DOHH2 (cell line): ENCODE measurements around the gene C11orf54.

Experiments
- H3F3A ChIP-seq: fragments of 200-600 bp; sonication (generic), shearing (Covaris generic); 2 replicates; pipeline ENCODE4 v1.6.0; 2016; ENCODE audit warnings: antibody characterized with exemption, mild to moderate bottlenecking; ENCODE audit not compliant: control insufficient read depth, insufficient read depth
- H3K27ac ChIP-seq: fragments of 200-600 bp; sonication (generic); 2 replicates; pipeline ENCODE4 v1.5.1; 2014; ENCODE audit warnings: low read depth, mild to moderate bottlenecking, low read length, moderate library complexity
- H3K27me3 ChIP-seq: fragments of 200-600 bp; sonication (generic); 2 replicates; pipeline ENCODE4 v1.6.1; 2014; ENCODE audit warnings: mild to moderate bottlenecking, low read length, mixed read lengths; ENCODE audit not compliant: control insufficient read depth
- H3K36me3 ChIP-seq: fragments of 200-600 bp; sonication (generic); 2 replicates; pipeline ENCODE4 v1.6.1; 2014; ENCODE audit warnings: mild to moderate bottlenecking, low read length, moderate library complexity, mixed read lengths; ENCODE audit not compliant: control insufficient read depth
- H3K4me1 ChIP-seq: fragments of 200-600 bp; sonication (generic); 2 replicates; pipeline ENCODE4 v1.6.1; 2014; ENCODE audit warnings: mild to moderate bottlenecking, low read length, mixed read lengths; ENCODE audit not compliant: control insufficient read depth
- H3K4me2 ChIP-seq: fragments of 200-600 bp; sonication (generic); 2 replicates; pipeline ENCODE4 v1.6.0; 2014; ENCODE audit warnings: mild to moderate bottlenecking, low read length, moderate library complexity
- H3K4me3 ChIP-seq: fragments of 200-600 bp; sonication (generic); 2 replicates; pipeline ENCODE4 v1.5.1; 2014; ENCODE audit warnings: mild to moderate bottlenecking, low read length, mixed read lengths
- H3K79me2 ChIP-seq: fragments of 200-600 bp; sonication (generic); 2 replicates; pipeline ENCODE4 v1.6.1; 2014; ENCODE audit warnings: mild to moderate bottlenecking, low read length, mixed read lengths; ENCODE audit not compliant: control insufficient read depth
- H3K9me2 ChIP-seq: fragments of 200-600 bp; sonication (generic); replicated peaks from 2 replicates; pipeline ENCODE4 v1.6.1; 2014; ENCODE audit warnings: mild to moderate bottlenecking, low read length, mixed read lengths; ENCODE audit not compliant: control insufficient read depth
- H3K9me3 ChIP-seq: fragments of 200-600 bp; sonication (generic); 2 replicates; pipeline ENCODE4 v1.6.1; 2014; ENCODE audit warnings: antibody characterized with exemption, low read length, mixed read lengths; ENCODE audit not compliant: control insufficient read depth, insufficient read depth
- H4K20me1 ChIP-seq: fragments of 200-600 bp; sonication (generic); 2 replicates; pipeline ENCODE4 v1.6.0; 2014; ENCODE audit warnings: low read depth, mild to moderate bottlenecking, antibody characterized with exemption, low read length, moderate library complexity; ENCODE audit not compliant: control insufficient read depth, insufficient read depth
- CTCF ChIP-seq: fragments of 200-600 bp; sonication (generic); IDR thresholded peaks from one replicate; pipeline ENCODE4 v1.5.1; 2014; ENCODE audit warnings: antibody characterized with exemption, mild to moderate bottlenecking, low read depth, low read length; ENCODE audit not compliant: poor library complexity, severe bottlenecking
- EZH2phosphoT487 ChIP-seq: fragments of 200-600 bp; sonication (generic); IDR thresholded peaks from 2 replicates; pipeline ENCODE4 v1.6.1; 2017; ENCODE audit warnings: borderline replicate concordance, mild to moderate bottlenecking, antibody characterized with exemption, low read length, moderate library complexity, mixed read lengths

Gene C11orf54

GRCh38 chr11:93697611-93698010 is 43.9 kb upstream of the C11orf54 start:
- TF ChIP-seq EZH2phosphoT487 (no peak), CTCF (no peak)

GRCh38 chr11:93700830-93701229 is 40.6 kb upstream of the C11orf54 start:
- H3K4me2 ChIP-seq = no peak overlapping the region
- peaks cover 96% of the 10 kb centered on the region for H3K36me3 ChIP-seq

More at GRCh38 chr11:93697611-93698010, 43.9 kb upstream of the C11orf54 start:
- Histone ChIP-seq H3K9me2 (no peaks in the 10 kb centered on the region), H3F3A (no peaks in the 10 kb centered on the region), H3K27ac (no peak overlapping the region), H3K9me3 (no peaks in the 10 kb centered on the region), H3K27me3 (no peaks in the 10 kb centered on the region), H3K36me3 (peaks cover 89% of the 10 kb centered on the region), H3K4me2 (no peak overlapping the region), H4K20me1 (no peaks in the 10 kb centered on the region), H3K4me3 (no peak overlapping the region), H3K79me2 (peaks cover 10% of the 10 kb centered on the region), H3K4me1 (no peaks in the 10 kb centered on the region)

GRCh38 chr11:93704237-93704636 is 37.2 kb upstream of the C11orf54 start:
- H4K20me1 ChIP-seq = no peaks in the 10 kb centered on the region
- H3K27me3 ChIP-seq = no peaks in the 10 kb centered on the region
- peaks cover 9% of the 10 kb centered on the region for H3K9me3 ChIP-seq
- H3K4me1 ChIP-seq = no peaks in the 10 kb centered on the region
- no peak for TF ChIP-seq CTCF
- no peak for TF ChIP-seq EZH2phosphoT487
- H3K9me2 ChIP-seq = no peaks in the 10 kb centered on the region
- peaks cover 26% of the 10 kb centered on the region for H3K79me2 ChIP-seq
- H3K4me3 ChIP-seq = no peak overlapping the region
- H3F3A ChIP-seq = no peaks in the 10 kb centered on the region
- no peak overlapping the region for H3K4me2 ChIP-seq
- H3K36me3 ChIP-seq = peaks cover 94% of the 10 kb centered on the region
- no peak overlapping the region for H3K27ac ChIP-seq

More at GRCh38 chr11:93700830-93701229, 40.6 kb upstream of the C11orf54 start:
- no peaks in the 10 kb centered on the region for H3K27me3 ChIP-seq
- no peaks in the 10 kb centered on the region for H3F3A ChIP-seq
- no peaks in the 10 kb centered on the region for H3K9me2 ChIP-seq
- H3K27ac ChIP-seq = no peak overlapping the region
- H3K79me2 ChIP-seq = peaks cover 17% of the 10 kb centered on the region
- TF ChIP-seq EZH2phosphoT487 = no peak
- no peaks in the 10 kb centered on the region for H4K20me1 ChIP-seq
- no peak overlapping the region for H3K4me3 ChIP-seq
- no peaks in the 10 kb centered on the region for H3K4me1 ChIP-seq
- H3K9me3 ChIP-seq = no peaks in the 10 kb centered on the region

- peaks cover 93% of the 10 kb centered on the region for H3K36me3 ChIP-seq
- H3K27ac ChIP-seq = no peak overlapping the region
- no peak overlapping the region for H3K4me3 ChIP-seq
- H3K9me2 ChIP-seq = no peaks in the 10 kb centered on the region
- H4K20me1 ChIP-seq = no peaks in the 10 kb centered on the region
- TF ChIP-seq CTCF (no peak), EZH2phosphoT487 (no peak)
- no peak overlapping the region for H3K4me2 ChIP-seq
- H3K79me2 ChIP-seq = peaks cover 38% of the 10 kb centered on the region
- no peaks in the 10 kb centered on the region for H3F3A ChIP-seq
- no peaks in the 10 kb centered on the region for H3K4me1 ChIP-seq
- no peaks in the 10 kb centered on the region for H3K27me3 ChIP-seq
- H3K9me3 ChIP-seq = peaks cover 18% of the 10 kb centered on the region
Measured at GRCh38 chr11:93710239-93710638, 31.2 kb upstream of the C11orf54 start.
